Naive thymus-derived CD8-positive, alpha-beta T cell (primary cell): Measurements from ENCODE around the gene P2RY11. TPM values are rescaled to one million over a fixed set of nuclear protein-coding genes. Genes with fewer than 3 reads are reported as not detected.
A peak's percentile ranks its signal among the peaks of the same experiment; 100 is the strongest.

Experiments
- ATAC-seq, 2 donors: fragments of 150-1000 bp; cut with Tn5 transposase in 1 of 2; sonication (Bioruptor Pico), chemical (Tn5 transposase) in 1 of 2; 1 replicate in 1 of 2; 2 replicates in 1 of 2; pipeline ENCODE4 v1.10.0; 2021; ENCODE audit warnings: mild to moderate bottlenecking in 2 of 2, moderate library complexity in 2 of 2
- POLR2A ChIA-PET: fragments of 350-600 bp; sonication (Branson Sonifier 250); formaldehyde crosslinking; loops from one replicate; lab custom pipeline; 2021; ENCODE audit warnings: antibody characterized with exemption; lab: Charles Lee
- DNase-seq, 10 donors: peaks; one replicate each; pipeline versions ENCODE4 v3.0.0 to v3.0.0-alpha.2; 2020 to 2022
- H3K27ac Mint-ChIP-seq, 10 donors: one replicate each; pipeline ENCODE4 v1.8.0; 2020 to 2022; ENCODE audit warnings: mild to moderate bottlenecking in 10 of 10, mixed read lengths in 10 of 10, moderate library complexity in 4 of 10, inconsistent platforms in 1 of 10
- H3K27me3 Mint-ChIP-seq, 5 donors: one replicate each; pipeline ENCODE4 v1.8.0; 2021 to 2022; ENCODE audit warnings: mixed read lengths in 5 of 5
- H3K36me3 Mint-ChIP-seq, 3 donors: one replicate each; pipeline ENCODE4 v1.8.0; 2020 to 2022; ENCODE audit warnings: mixed read lengths in 3 of 3, mild to moderate bottlenecking in 2 of 3, inconsistent platforms in 1 of 3
- H3K4me1 Mint-ChIP-seq, 4 donors: one replicate each; pipeline ENCODE4 v1.8.0; 2021 to 2022; ENCODE audit warnings: mixed read lengths in 4 of 4
- H3K4me3 Mint-ChIP-seq, 10 donors: one replicate each; pipeline ENCODE4 v1.8.0; 2020 to 2022; ENCODE audit warnings: mild to moderate bottlenecking in 10 of 10, mixed read lengths in 10 of 10, moderate library complexity in 6 of 10, inconsistent platforms in 1 of 10
- H3K9me3 Mint-ChIP-seq, 9 donors: one replicate each; pipeline ENCODE4 v1.8.0; 2020 to 2022; ENCODE audit warnings: mixed read lengths in 9 of 9, mild to moderate bottlenecking in 3 of 9, inconsistent platforms in 1 of 9, moderate library complexity in 1 of 9
- polyA plus RNA-seq, 3 donors: library from polyadenylated mRNA; unstranded; fragments of 300-500 nt; fragmentation: Illumina TruSeq; gene quantifications; one replicate each; pipeline ENCODE4 v1.2.3, GENCODE V29; 2021
- total RNA-seq, 8 experiments: library from RNA in 2 of 8; stranded (reverse) in 2 of 8; gene quantifications; one replicate each; pipeline ENCODE4 v1.2.3 and lab custom pipeline; 2021 to 2026

P2RY11 gene
- total and polyA plus RNA-seq, 5 experiments from 2014 or later: 2.2 to 68.0 (median 4.2) TPM

DNA sequence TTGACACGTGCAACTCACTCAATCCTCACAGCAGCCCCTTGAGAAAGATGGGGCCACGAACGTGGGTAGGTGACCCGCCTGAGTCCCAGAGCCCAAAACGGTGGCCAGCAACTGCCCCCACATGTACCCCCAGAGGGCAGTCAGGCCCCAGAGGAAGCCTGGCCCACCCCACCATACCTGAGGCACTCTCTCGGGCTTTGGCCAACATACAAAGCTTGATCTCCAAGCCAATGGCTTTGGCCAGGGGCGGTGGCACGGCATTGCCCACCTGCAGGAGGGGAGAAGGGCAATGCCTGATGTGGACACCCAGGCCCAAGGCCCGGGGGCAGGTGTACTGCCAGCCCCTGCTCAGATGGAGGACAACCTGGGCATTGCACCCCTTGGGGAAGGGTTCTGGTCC lies 22.5 kb downstream of the P2RY11 start:
- Mint-ChIP-seq H3K36me3 (peaks cover 0 to 72% (median 11%) of the 10 kb centered on the region in 3 donors), H3K4me3 (no peak overlapping the region)

DNA sequence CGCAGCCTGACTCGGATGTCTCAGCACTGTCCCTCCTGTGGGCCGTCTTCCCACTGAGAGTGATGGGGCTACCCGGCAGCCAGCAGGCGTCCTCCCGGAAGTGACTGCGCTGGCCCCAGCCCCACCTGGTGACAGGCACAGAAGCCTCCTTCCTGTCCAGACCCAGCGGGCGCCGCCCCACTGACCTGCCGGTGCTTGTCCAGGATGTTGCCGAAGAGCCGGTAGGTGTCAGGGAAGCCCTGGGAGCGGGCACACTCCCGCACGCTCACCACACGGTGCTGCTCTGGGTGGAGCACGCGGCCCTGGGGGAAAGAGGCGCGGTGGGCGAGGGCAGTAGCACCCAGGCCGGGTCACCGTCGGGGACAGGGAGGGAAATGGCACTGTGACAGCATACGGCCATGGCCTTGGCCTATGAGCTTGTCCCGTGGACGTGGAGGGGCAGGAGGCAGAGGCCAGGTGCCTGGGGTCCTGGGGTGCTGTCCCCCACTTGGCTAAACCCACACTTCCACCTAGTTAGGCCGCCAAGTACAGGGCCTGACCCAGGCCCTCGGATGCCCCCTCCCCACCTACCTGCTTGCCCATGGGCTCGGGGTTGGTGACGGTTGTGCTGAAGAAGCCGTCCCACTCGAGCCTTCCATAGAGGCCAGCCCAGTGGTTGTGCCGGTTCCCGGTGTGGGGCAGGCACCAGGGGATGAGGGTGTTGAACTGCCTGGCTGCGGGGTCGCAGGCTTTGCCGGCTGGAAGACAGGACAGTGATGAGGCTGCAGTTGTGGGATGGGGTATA lies 24.2 kb downstream of the P2RY11 start:
- Mint-ChIP-seq H3K4me3 (no peak overlapping the region), H3K4me1 (peaks cover 0 to 20% (median 3%) of the 10 kb centered on the region in 4 donors), H3K27me3 (no peaks in the 10 kb centered on the region), H3K9me3 (no peaks in the 10 kb centered on the region), H3K27ac (peak overlapping the region in 3 of 10 donors; percentile 68 to 76 (median 70)), H3K36me3 (peaks cover 0 to 82% (median 17%) of the 10 kb centered on the region in 3 donors)
- ATAC-seq (no peak), DNase-seq (no peak)
- POLR2A ChIA-PET: interaction anchor here (1.0 to 9.5 kb wide), 3 partner anchors 9 to 28 kb away, joined by 3 to 116 read pairs (median 3); partner anchors contain the start of gene EIF3G

More for the DNA sequence above, 22.5 kb downstream of the P2RY11 start:
- ATAC-seq (no peak), DNase-seq (no peak)
- Mint-ChIP-seq H3K9me3 (no peaks in the 10 kb centered on the region), H3K27ac (no peak overlapping the region), H3K4me1 (peaks cover 0 to 10% (median 2%) of the 10 kb centered on the region in 4 donors), H3K27me3 (no peaks in the 10 kb centered on the region)
- POLR2A ChIA-PET: interaction anchor here (0.5 to 3.8 kb wide), 2 partner anchors 9 to 32 kb away, joined by 4 to 23 read pairs; partner anchors contain the start of gene ANGPTL6

DNA sequence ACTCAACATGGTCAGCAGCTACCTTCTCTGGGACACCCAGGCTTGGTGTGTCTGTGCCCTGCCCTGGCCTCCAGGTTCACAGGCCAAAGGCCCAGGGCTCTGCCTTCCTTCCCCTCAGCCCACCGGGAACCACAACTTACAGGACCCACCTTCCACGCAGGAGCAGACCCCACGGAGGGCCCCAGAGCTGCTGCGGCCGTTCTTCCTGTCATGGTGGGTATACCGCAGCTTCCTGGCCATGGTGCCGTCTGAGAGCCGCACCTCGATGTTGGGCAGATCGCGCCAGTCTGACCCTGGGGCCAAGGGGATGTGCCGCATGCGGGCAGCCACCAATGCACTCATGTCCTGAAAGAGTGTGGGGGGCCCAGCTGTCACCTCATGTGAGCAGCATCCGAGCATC lies 25.4 kb downstream of the P2RY11 start:
- DNase-seq (no peak), ATAC-seq (no peak)
- H3K27me3 Mint-ChIP-seq: no peaks in the 10 kb centered on the region
- peak overlapping the region in 6 of 10 donors; percentile 4 to 78 (median 56) for H3K27ac Mint-ChIP-seq
- no peak overlapping the region for H3K4me3 Mint-ChIP-seq
- H3K36me3 Mint-ChIP-seq: peaks cover 0 to 80% (median 24%) of the 10 kb centered on the region in 3 donors
- peaks cover 4 to 32% (median 13%) of the 10 kb centered on the region in 4 donors for H3K4me1 Mint-ChIP-seq
- POLR2A ChIA-PET: interaction anchor here (0.6 to 9.5 kb wide), 5 partner anchors 18 to 490 kb away, joined by 3 to 116 read pairs (median 4); partner anchors contain the start of gene EIF3G
- H3K9me3 Mint-ChIP-seq: no peaks in the 10 kb centered on the region

DNA sequence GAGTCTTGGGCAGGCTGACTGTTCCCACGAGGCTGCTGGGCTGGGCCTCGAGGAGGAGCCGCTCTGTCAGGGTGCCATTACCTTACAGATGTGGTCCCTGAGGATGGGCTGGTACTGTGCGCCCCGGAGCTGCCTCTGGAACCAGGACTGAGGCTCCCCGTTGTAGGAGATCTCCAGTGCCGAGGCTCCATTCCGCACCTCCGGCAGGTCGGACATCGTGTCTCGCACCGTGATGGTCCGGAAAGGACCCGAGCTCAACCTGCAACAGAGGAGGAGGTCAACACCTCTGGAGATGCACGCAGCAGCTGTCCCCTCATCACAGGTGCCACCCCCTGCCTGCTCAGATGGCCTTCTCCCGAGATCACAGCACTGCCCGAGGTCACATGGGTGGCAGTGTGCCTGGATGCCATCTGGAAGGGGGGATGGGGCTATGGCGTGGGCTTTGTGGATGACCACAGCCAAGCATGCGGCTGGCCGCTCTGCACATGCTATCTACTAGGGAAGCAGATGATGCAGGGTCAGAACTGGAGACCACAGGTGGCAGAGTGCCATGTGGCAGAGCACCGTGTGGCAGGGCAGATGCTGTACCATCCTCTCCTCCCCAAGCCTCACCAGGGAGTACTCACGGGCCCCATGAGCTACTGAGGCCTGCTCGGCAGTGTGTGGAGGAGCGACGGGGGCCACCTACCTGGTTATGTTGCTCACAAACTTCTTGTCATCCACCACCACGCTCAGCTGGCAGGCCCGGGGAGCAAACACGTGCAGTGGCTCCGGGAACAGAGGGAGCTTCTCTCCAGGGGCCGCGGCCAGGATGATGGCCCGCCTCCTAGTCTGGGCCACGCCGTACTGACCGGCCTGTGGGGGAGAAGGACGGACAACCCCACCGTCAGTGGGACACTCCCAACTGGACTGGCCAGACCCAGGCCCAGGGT lies 26.5 kb downstream of the P2RY11 start:
- H3K27me3 Mint-ChIP-seq: no peaks in the 10 kb centered on the region
- POLR2A ChIA-PET: interaction anchor here (0.6 to 9.5 kb wide), 6 partner anchors 19 to 42 kb away, joined by 3 to 116 read pairs (median 4); partner anchors contain the start of gene EIF3G
- DNase-seq (no peak), ATAC-seq (no peak)
- H3K9me3 Mint-ChIP-seq: no peaks in the 10 kb centered on the region
- H3K4me1 Mint-ChIP-seq: peaks cover 6 to 41% (median 22%) of the 10 kb centered on the region in 4 donors
- peak overlapping the region in 3 of 10 donors; percentile 25 to 65 (median 35) for H3K27ac Mint-ChIP-seq
- no peak overlapping the region for H3K4me3 Mint-ChIP-seq
- H3K36me3 Mint-ChIP-seq: peaks cover 4 to 72% (median 21%) of the 10 kb centered on the region in 3 donors

DNA sequence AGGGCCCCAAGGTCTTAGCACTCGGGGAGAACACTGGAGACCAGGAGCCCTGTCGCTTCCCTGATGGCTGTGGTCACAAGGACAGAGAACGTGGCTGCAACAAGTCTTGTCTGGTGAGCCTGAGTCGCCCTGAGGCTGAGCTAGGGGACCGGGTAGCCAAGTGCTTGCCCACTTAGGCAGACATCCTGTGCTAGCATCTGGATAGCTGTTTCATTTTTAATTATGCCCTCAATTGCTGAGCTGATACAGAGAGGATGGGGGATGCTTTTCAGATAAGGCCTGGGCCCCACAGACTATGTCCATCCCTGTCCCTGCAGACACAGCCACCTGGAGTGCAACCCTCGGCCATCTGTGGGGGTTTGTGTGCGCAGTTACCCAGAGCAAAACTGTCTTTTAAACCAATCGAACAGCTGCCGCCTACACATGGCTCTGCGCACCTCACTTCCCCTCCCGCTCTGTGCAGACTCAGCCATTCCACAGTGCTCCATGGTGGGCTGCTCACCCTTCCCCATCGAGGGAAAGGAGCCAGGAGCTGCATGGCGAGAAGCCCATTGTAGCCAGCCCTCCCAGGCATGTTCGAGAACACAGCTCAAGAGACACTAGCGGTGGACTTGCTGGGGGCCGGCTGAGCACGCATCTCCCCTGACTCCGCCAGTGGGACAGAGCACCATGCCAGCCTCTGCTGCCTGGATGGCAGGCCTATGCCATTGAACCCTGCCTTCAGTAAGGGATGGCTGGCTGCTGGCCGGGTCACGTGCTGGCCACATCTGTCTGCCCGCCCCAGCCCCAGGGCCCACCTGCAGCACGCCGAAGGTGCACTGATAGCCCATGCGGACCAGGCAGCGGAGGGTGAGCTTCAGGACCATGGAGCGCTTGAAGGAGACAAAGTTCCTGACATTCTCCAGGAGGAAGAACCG lies 27.6 kb downstream of the P2RY11 start:
- Mint-ChIP-seq H3K4me1 (peaks cover 6 to 51% (median 30%) of the 10 kb centered on the region in 4 donors), H3K27ac (peak overlapping the region in 8 of 10 donors; percentile 35 to 83 (median 70)), H3K27me3 (no peaks in the 10 kb centered on the region), H3K36me3 (peaks cover 5 to 65% (median 24%) of the 10 kb centered on the region in 3 donors), H3K9me3 (no peaks in the 10 kb centered on the region), H3K4me3 (no peak overlapping the region)
- POLR2A ChIA-PET: interaction anchor here (0.5 to 9.5 kb wide), 7 partner anchors 21 to 43 kb away, joined by 3 to 116 read pairs (median 3); partner anchors contain the start of gene EIF3G
- DNase-seq (no peak), ATAC-seq (no peak)

DNA sequence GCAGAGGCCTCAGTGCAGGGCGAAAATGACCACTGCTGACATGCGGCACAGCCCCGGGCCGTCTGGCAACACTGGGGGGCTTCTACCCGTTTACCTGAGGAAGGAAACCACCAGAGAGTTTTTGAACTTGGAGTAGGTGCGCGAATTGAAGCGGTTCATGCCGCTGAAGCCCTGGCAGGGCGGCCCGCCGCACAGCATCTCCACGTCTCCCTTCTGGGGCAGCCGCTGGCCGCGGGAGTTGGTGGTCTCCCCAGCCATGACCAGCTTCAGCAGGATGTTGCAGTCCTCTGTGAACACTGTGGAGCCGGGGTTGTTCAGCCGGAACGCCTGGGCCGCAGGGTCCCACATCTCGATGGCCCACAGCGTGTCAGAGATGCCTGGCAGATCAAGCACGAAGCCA lies 28.5 kb downstream of the P2RY11 start:
- Mint-ChIP-seq H3K4me1 (peaks cover 6 to 59% (median 33%) of the 10 kb centered on the region in 4 donors), H3K27me3 (no peaks in the 10 kb centered on the region), H3K27ac (peak overlapping the region in 5 of 10 donors; percentile 12 to 83 (median 55)), H3K36me3 (peaks cover 5 to 64% (median 25%) of the 10 kb centered on the region in 3 donors), H3K9me3 (no peaks in the 10 kb centered on the region), H3K4me3 (no peak overlapping the region)
- POLR2A ChIA-PET: interaction anchor here (1.5 to 9.5 kb wide), 2 partner anchors 21 to 44 kb away, joined by 3 to 116 read pairs; partner anchors contain the start of gene EIF3G
- ATAC-seq (no peak), DNase-seq (no peak)

DNA sequence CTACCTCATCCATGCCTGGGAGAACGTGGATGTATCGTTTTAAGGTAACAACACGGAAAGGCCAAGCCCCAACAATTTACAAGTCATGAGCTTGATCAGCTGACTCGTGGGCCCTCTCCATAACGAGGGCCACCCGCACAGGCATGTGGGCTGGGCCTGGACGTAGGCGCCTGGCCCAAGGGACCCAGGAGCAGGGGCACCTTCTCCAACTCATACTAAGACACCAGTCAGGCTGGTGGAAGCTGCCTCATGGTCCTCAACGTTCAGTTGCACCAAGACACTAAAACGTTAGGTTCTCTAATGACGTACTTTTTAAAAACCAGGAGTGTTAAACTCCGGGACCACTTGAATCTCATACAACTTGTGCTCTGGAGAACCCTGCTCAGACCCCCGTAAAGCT lies 30.0 kb downstream of the P2RY11 start:
- Mint-ChIP-seq H3K36me3 (peaks cover 5 to 65% (median 36%) of the 10 kb centered on the region in 3 donors), H3K27me3 (no peaks in the 10 kb centered on the region), H3K9me3 (no peaks in the 10 kb centered on the region), H3K4me3 (peak overlapping the region; percentile 29 to 90 (median 74)), H3K27ac (peak overlapping the region; percentile 97 to 100 (median 99)), H3K4me1 (peaks cover 8 to 67% (median 34%) of the 10 kb centered on the region in 4 donors)
- DNase-seq: no peak
- ATAC-seq: no peak
- POLR2A ChIA-PET: interaction anchor here (0.7 to 9.5 kb wide), 7 partner anchors 9 to 45 kb away, joined by 3 to 116 read pairs (median 14); partner anchors contain the start of genes ANGPTL6, EIF3G and P2RY11

DNA sequence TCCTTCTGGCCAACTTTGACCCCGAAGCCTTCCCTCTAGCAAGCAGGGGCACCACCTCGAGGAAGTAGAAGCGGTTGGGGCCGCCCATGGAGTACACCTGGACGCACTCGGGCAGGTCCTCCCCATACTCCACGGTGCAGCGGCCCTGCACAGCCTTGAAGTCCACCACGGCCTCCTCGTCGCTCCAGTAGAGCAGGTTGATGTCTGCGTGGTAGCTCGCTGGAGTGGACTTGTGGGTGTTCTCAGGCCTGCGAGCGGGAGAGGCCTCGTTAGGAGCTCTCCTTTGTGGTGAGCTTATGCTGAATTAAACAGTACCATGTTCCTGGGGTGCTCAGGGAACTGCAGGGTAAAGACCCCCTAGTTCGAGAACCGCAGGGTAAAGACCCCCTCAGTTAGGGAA lies 30.5 kb downstream of the P2RY11 start:
- Mint-ChIP-seq H3K36me3 (peaks cover 5 to 66% (median 39%) of the 10 kb centered on the region in 3 donors), H3K9me3 (no peaks in the 10 kb centered on the region), H3K4me3 (peak overlapping the region; percentile 32 to 90 (median 88)), H3K27me3 (no peaks in the 10 kb centered on the region), H3K27ac (peak overlapping the region; percentile 97 to 100 (median 99)), H3K4me1 (peaks cover 8 to 68% (median 34%) of the 10 kb centered on the region in 4 donors)
- DNase-seq (peak in 1 of 10 donors; percentile 10), ATAC-seq (no peak)
- POLR2A ChIA-PET: interaction anchor here (0.7 to 9.5 kb wide), 13 partner anchors 9 to 307 kb away, joined by 3 to 116 read pairs (median 11); partner anchors contain the start of genes ANGPTL6, DNMT1, EIF3G and P2RY11

DNA sequence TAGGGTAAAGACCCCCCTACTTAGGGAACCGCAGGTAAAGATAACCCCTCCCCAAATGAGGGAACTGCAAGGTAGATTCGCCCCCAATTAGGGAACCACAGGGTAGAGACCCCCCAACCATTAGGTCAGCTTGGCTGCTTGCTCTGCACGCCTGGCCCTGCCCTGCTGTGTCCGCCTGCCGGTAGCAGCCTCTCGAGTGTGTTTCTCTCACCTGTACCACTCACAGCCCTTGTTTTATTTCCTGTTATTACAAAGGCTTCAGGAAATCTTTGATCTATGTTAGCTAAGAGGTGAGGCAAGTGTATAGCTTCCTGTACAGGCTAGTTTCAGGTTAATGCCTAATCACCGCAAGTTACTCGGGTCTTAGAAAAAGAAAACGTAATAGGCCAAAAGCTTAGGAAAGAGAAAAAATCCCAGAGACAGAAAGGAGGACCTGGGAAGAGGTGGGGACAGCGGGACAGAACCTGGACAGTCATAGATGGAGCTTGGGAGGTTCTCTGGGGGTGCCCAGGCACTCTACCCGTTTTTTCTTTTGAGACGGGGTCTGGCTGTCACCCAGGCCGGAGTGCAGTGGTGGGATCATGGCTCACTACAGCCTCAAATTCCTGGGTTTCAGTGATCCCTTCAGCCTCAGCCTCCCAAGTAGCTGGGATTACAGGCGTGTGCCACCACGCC lies 31.3 kb downstream of the P2RY11 start:
- Mint-ChIP-seq H3K4me1 (peaks cover 8 to 64% (median 34%) of the 10 kb centered on the region in 4 donors), H3K9me3 (no peaks in the 10 kb centered on the region), H3K4me3 (peak overlapping the region; percentile 71 to 90 (median 88)), H3K36me3 (peaks cover 5 to 68% (median 36%) of the 10 kb centered on the region in 3 donors), H3K27ac (peak overlapping the region; percentile 97 to 100 (median 99)), H3K27me3 (no peaks in the 10 kb centered on the region)
- POLR2A ChIA-PET: interaction anchor here (0.6 to 9.5 kb wide), 26 partner anchors 8 to 510 kb away, joined by 3 to 116 read pairs (median 4); partner anchors contain the start of genes ANGPTL6, DNMT1, EIF3G and KRI1
- DNase-seq (peak; percentile 28 to 76 (median 53)), ATAC-seq (peak; percentile 98 to 99)

DNA sequence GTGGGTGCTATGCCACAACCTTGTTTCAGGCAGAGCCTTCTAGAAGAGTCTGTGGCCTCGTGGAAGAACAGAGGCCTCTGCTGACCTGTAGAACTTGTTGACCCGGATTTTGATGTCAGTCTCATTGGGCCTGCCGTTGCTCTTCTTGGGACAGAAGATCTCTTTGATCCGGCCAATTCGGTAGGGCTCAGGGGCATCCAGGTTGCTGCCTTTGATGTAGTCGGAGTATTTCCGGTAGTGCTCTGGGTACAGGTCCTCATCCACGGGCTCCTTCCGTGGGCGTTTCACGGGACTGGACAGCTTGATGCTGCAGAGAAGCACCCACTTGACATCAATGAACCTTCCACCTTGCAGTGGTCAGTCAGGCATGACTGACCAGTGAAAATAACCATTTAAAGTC lies 32.2 kb downstream of the P2RY11 start:
- peaks cover 5 to 71% (median 39%) of the 10 kb centered on the region in 3 donors for H3K36me3 Mint-ChIP-seq
- no peaks in the 10 kb centered on the region for H3K9me3 Mint-ChIP-seq
- H3K4me1 Mint-ChIP-seq: peaks cover 8 to 63% (median 34%) of the 10 kb centered on the region in 4 donors
- ATAC-seq (no peak), DNase-seq (peak in 1 of 10 donors; percentile 14)
- no peaks in the 10 kb centered on the region for H3K27me3 Mint-ChIP-seq
- POLR2A ChIA-PET: interaction anchor here (1.1 to 9.5 kb wide), 15 partner anchors 8 to 422 kb away, joined by 3 to 116 read pairs (median 9); partner anchors contain the start of genes ANGPTL6, EIF3G, KRI1 and MRPL4
- peak overlapping the region; percentile 97 to 100 (median 99) for H3K27ac Mint-ChIP-seq
- peak overlapping the region; percentile 1 to 90 (median 69) for H3K4me3 Mint-ChIP-seq
